ENCODE results near the gene DENND1B. TPM values are rescaled to one million over a fixed set of nuclear protein-coding genes. Genes with fewer than 3 reads are reported as not detected.

DENND1B gene
- total RNA-seq, 1 experiment from 2014 or later: 9.6 TPM

- ChIA-PET POLR2A (no interaction called here), RAD21 (ENCODE audit: low non-redundant PET in 1 of 2, low total read pairs in 2 of 2, uncharacterized antibody in 2 of 2, unreplicated experiment in 2 of 2) (no interaction called here), CTCF (no interaction called here)
- no peaks in the 10 kb centered on the region for H3K36me3 ChIP-seq (ENCODE audit: control insufficient read depth in 1 of 2, insufficient read depth in 2 of 2, low read length in 2 of 2)
- no TSS peak for BruUV-seq (replicated peaks)
- no peak overlapping the region for H3K4me2 ChIP-seq (ENCODE audit: low read length)
- no peaks in the 10 kb centered on the region for H4K20me1 ChIP-seq (ENCODE audit: insufficient read depth)
- no peak overlapping the region for H3K27ac ChIP-seq (ENCODE audit: low read depth, low read length)
- no peak overlapping the region for H3K9ac ChIP-seq (ENCODE audit: low read length)
- ATAC-seq: no peak
- no peaks in the 10 kb centered on the region for H3K27me3 ChIP-seq (ENCODE audit: insufficient read depth, low read length)
- no peaks in the 10 kb centered on the region for H3K9me2 ChIP-seq (ENCODE audit: insufficient read depth)
- TF ChIP-seq RAD21 (IDR thresholded peaks at IDR 0.05; ENCODE audit: low read depth) (no peak), JUND (IDR thresholded peaks at IDR 0.05) (no peak), SP1 (IDR thresholded peaks at IDR 0.05; ENCODE audit: low read depth) (no peak), TCF7L2 (IDR thresholded peaks at IDR 0.05; ENCODE audit: borderline replicate concordance, extremely low read depth, insufficient read depth, insufficient read length) (no peak), ZBTB33 (IDR thresholded peaks at IDR 0.05; ENCODE audit: extremely low read depth, insufficient replicate concordance, low read length) (no peak), SIN3A (IDR thresholded peaks at IDR 0.05; ENCODE audit: low read depth) (no peak)
- no peaks in the 10 kb centered on the region for H3K9me3 ChIP-seq (ENCODE audit: control insufficient read depth in 1 of 2, insufficient read depth in 1 of 2, low read depth in 1 of 2, low read length in 2 of 2)
- H3K79me2 ChIP-seq (ENCODE audit: insufficient read depth, low read length): no peaks in the 10 kb centered on the region
- no peak for DNase-seq (ENCODE audit: low read depth, low spot score)
- no peaks in the 10 kb centered on the region for H3K4me1 ChIP-seq (ENCODE audit: control insufficient read depth in 1 of 2, insufficient read depth in 2 of 2, low read length in 2 of 2)
- no peak overlapping the region for H2AFZ ChIP-seq (ENCODE audit: low read depth, low read length, poor library complexity, severe bottlenecking)
- intact Hi-C loops (cut with micrococcal nuclease): no loop called here
- no peak overlapping the region for H3K4me3 ChIP-seq (replicated peaks in 1 of 2; ENCODE audit: low read depth in 1 of 2, low read length in 2 of 2)
Measured at GRCh38 chr1:197768014-197768805, 7.1 kb downstream of the DENND1B start.

DNA sequence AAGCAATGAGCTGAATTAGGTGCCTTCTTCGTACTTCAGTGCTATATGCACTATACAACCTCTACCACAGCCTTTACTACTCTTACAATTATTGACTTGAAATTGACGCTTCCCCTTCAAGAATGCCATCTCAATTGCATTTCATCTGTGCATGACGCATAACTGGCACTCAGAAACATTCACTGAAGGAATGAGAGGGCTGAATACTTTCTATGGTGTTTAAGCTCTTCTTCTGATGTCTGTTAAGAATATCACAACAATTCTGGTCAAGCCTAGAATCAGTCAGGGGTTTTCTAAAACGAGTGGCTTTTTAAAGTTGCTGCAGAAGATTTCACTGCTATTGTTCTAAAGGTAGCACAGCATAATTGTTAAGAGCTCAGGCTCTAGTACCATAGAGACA is 11.5 kb downstream of the DENND1B start:
- intact Hi-C loops (cut with micrococcal nuclease): no loop called here
- H3K4me2 ChIP-seq (ENCODE audit: low read length): no peak overlapping the region
- no peak for ATAC-seq
- H3K4me3 ChIP-seq (replicated peaks in 1 of 2; ENCODE audit: low read depth in 1 of 2, low read length in 2 of 2): no peak overlapping the region
- H2AFZ ChIP-seq (ENCODE audit: low read depth, low read length, poor library complexity, severe bottlenecking): no peak overlapping the region
- H3K27me3 ChIP-seq (ENCODE audit: insufficient read depth, low read length): no peaks in the 10 kb centered on the region
- TF ChIP-seq EZH2phosphoT487 (IDR thresholded peaks at IDR 0.05; ENCODE audit: borderline replicate concordance) (no peak), FOSL1 (IDR thresholded peaks at IDR 0.05; ENCODE audit: low read depth) (no peak), CBX3 (IDR thresholded peaks at IDR 0.05; ENCODE audit: low read depth) (no peak)
- no TSS peak for BruUV-seq (replicated peaks)
- POLR2A ChIA-PET: no interaction called here
- DNase-seq (ENCODE audit: low read depth, low spot score): no peak
- no peak overlapping the region for H3K9ac ChIP-seq (ENCODE audit: low read length)
- RAD21 ChIA-PET (ENCODE audit: low non-redundant PET in 1 of 2, low total read pairs in 2 of 2, uncharacterized antibody in 2 of 2, unreplicated experiment in 2 of 2): no interaction called here
- no peaks in the 10 kb centered on the region for H3K9me3 ChIP-seq (ENCODE audit: control insufficient read depth in 1 of 2, insufficient read depth in 1 of 2, low read depth in 1 of 2, low read length in 2 of 2)
- H3K79me2 ChIP-seq (ENCODE audit: insufficient read depth, low read length): no peaks in the 10 kb centered on the region
- no peaks in the 10 kb centered on the region for H4K20me1 ChIP-seq (ENCODE audit: insufficient read depth)
- no peaks in the 10 kb centered on the region for H3K36me3 ChIP-seq (ENCODE audit: control insufficient read depth in 1 of 2, insufficient read depth in 2 of 2, low read length in 2 of 2)
- CTCF ChIA-PET: no interaction called here
- no peaks in the 10 kb centered on the region for H3K4me1 ChIP-seq (ENCODE audit: control insufficient read depth in 1 of 2, insufficient read depth in 2 of 2, low read length in 2 of 2)
- no peaks in the 10 kb centered on the region for H3K9me2 ChIP-seq (ENCODE audit: insufficient read depth)
- H3K27ac ChIP-seq (ENCODE audit: low read depth, low read length): no peak overlapping the region

All from HCT116 (cell line).